Colonic mucosa (tissue), 4 donors: Measurements from ENCODE around the gene KCTD20. TPM values are rescaled to one million over a fixed set of nuclear protein-coding genes. Genes with fewer than 3 reads are reported as not detected.

ENCODE experiments used
- DNase-seq: peaks from one replicate; pipeline ENCODE4 v3.0.0-alpha.2; 2020
- H3K27ac ChIP-seq: fragments of 200-600 bp; one replicate; pipeline ENCODE4 v1.8.0; 2021
- H3K27me3 ChIP-seq: fragments of 200-600 bp; one replicate; pipeline ENCODE4 v1.8.0; 2021
- H3K36me3 ChIP-seq: fragments of 200-600 bp; one replicate; pipeline ENCODE4 v1.8.0; 2021
- H3K4me1 ChIP-seq: fragments of 200-600 bp; one replicate; pipeline ENCODE4 v1.8.0; 2021; ENCODE audit warnings: mild to moderate bottlenecking
- H3K4me3 ChIP-seq: fragments of 200-600 bp; one replicate; pipeline ENCODE4 v1.8.0; 2021
- H3K9ac ChIP-seq, 2 donors: one replicate each; pipeline ENCODE4 v1.7.0; 2013; ENCODE audit warnings: control low read depth in 2 of 2, low read depth in 2 of 2, low read length in 2 of 2
- H3K9me3 ChIP-seq: fragments of 200-600 bp; one replicate; pipeline ENCODE4 v1.8.0; 2021
- CTCF ChIP-seq: fragments of 200-600 bp; IDR thresholded peaks from one replicate; pipeline ENCODE4 v1.8.0; 2022; ENCODE audit warnings: antibody characterized with exemption, mild to moderate bottlenecking
- intact Hi-C: fragments of 100-400 bp; cut with DNase I; formaldehyde crosslinking; loops from one replicate; pipeline ENCODE4 v1.14.1; 2022
- total RNA-seq, 2 donors: library from RNA; stranded (reverse); fragmentation: NEBNext Ultra II Directional in 1 of 2; extraction: Animal tissue kit (Norgen Biotek cat#: 25700) in 1 of 2; gene quantifications; one replicate each; pipeline ENCODE4 v1.2.1, GENCODE V29; 2021
- donor health status: healthy.
- donor health status: DM: no; HTN: no; CAD: no.
- donor health status: DM: no; HTN: no; CAD: no.

KCTD20 gene
- total RNA-seq, 2 donors from 2014 or later: 23.8 to 34.9 TPM

DNA sequence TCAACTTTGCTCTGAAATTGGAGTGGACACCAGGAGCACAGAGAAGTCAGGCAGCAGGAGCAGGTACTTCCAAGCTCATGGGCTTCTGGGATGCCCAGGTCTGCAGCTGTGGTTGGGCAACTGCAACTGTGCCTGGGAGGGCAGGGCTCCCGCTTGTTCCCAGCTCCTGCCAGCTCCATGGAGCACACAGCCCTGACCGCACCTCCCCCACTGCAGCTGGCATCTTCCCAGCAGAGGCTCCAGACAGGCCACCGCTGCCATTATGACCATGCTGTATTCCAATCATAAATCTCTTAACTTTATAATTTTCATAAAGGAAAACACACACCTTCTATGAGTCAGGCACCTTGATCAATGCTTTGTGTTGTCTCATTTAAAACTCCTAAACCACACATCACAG is 67.6 kb downstream of the KCTD20 start:
- no peak for TF ChIP-seq CTCF
- intact Hi-C loops: no loop called here
- Histone ChIP-seq H3K9ac (peak overlapping the region in 1 of 2 donors; percentile 46), H3K36me3 (no peaks in the 10 kb centered on the region), H3K9me3 (no peaks in the 10 kb centered on the region), H3K27me3 (no peaks in the 10 kb centered on the region), H3K4me3 (no peak overlapping the region), H3K4me1 (peaks cover 4% of the 10 kb centered on the region), H3K27ac (peak overlapping the region; percentile 80)
- peak; percentile 95 for DNase-seq

GRCh38 chr6:36514554-36515456 is 72.0 kb downstream of the KCTD20 start:
- no peak for TF ChIP-seq CTCF
- DNase-seq: peak; percentile 71
- Histone ChIP-seq H3K9ac (peak overlapping the region in 1 of 2 donors; percentile 48), H3K27me3 (no peaks in the 10 kb centered on the region), H3K4me3 (no peak overlapping the region), H3K9me3 (no peaks in the 10 kb centered on the region), H3K27ac (peak overlapping the region; percentile 69), H3K4me1 (peaks cover 4% of the 10 kb centered on the region), H3K36me3 (no peaks in the 10 kb centered on the region)
- intact Hi-C loops: no loop called here

GRCh38 chr6:36515844-36516243 is 73.0 kb downstream of the KCTD20 start:
- Histone ChIP-seq H3K27ac (peak overlapping the region; percentile 4), H3K27me3 (no peaks in the 10 kb centered on the region), H3K9me3 (no peaks in the 10 kb centered on the region), H3K4me1 (peaks cover 4% of the 10 kb centered on the region), H3K9ac (no peak overlapping the region), H3K36me3 (no peaks in the 10 kb centered on the region), H3K4me3 (no peak overlapping the region)
- DNase-seq: no peak
- TF ChIP-seq CTCF: no peak
- intact Hi-C loops: no loop called here

DNA sequence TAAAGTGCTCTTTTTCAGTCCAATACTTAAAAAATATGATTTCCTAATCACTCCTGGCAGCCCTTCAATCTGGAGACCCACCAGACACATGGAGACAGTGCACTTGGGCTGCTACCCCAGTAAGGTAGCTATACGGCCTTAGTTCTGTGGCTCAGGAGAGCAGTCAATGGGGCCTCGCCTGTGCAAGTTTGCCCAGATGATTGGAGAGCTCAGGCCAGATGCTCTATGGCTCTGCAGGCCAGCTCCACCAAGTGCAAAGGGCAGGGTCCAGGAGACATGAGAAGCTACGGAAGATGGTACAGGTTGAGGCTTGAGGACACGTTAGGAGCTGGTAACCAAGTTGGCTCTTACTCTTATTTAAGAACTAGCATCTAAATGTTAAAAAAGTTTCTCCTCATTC is 73.8 kb downstream of the KCTD20 start:
- Histone ChIP-seq H3K27ac (peak overlapping the region; percentile 4), H3K36me3 (peaks cover 1% of the 10 kb centered on the region), H3K4me1 (no peaks in the 10 kb centered on the region), H3K4me3 (no peak overlapping the region), H3K9me3 (no peaks in the 10 kb centered on the region), H3K9ac (no peak overlapping the region), H3K27me3 (no peaks in the 10 kb centered on the region)
- TF ChIP-seq CTCF: no peak
- intact Hi-C loops: no loop called here
- DNase-seq: peak; percentile 39

GRCh38 chr6:36516988-36517387 is 74.2 kb downstream of the KCTD20 start:
- intact Hi-C loops: no loop called here
- Histone ChIP-seq H3K27ac (no peak overlapping the region), H3K4me3 (no peak overlapping the region), H3K36me3 (peaks cover 5% of the 10 kb centered on the region), H3K9ac (no peak overlapping the region), H3K4me1 (no peaks in the 10 kb centered on the region), H3K27me3 (no peaks in the 10 kb centered on the region), H3K9me3 (no peaks in the 10 kb centered on the region)
- no peak for TF ChIP-seq CTCF
- DNase-seq: no peak
